Measurements from ENCODE around the gene CEL.

CEL gene

GRCh38 chr9:133103987-133104505 lies 42.3 kb downstream of the CEL start:
- in situ Hi-C loops (cut with MboI; ENCODE audit: low sequenced_read_pairs, unreplicated experiment): no loop called here
- no peak for TF ChIP-seq CTCF (IDR thresholded peaks at IDR 0.05; ENCODE audit: borderline replicate concordance, control extremely low read depth, extremely low read depth, insufficient read depth, missing control alignments)
- no peak for DNase-seq (ENCODE audit: low spot score)

- no peak for DNase-seq (ENCODE audit: low spot score)
- in situ Hi-C loops (cut with MboI; ENCODE audit: low sequenced_read_pairs, unreplicated experiment): no loop called here
- no peak for TF ChIP-seq CTCF (IDR thresholded peaks at IDR 0.05; ENCODE audit: borderline replicate concordance, control extremely low read depth, extremely low read depth, insufficient read depth, missing control alignments)
These were observed 43.1 kb downstream of the CEL start for GRCh38 chr9:133104718-133105460.

GRCh38 chr9:133105461-133105770 lies 43.6 kb downstream of the CEL start:
- no peak for TF ChIP-seq CTCF (IDR thresholded peaks at IDR 0.05; ENCODE audit: borderline replicate concordance, control extremely low read depth, extremely low read depth, insufficient read depth, missing control alignments)
- in situ Hi-C loops (cut with MboI; ENCODE audit: low sequenced_read_pairs, unreplicated experiment): no loop called here
- DNase-seq (ENCODE audit: low spot score): no peak

- no peak for DNase-seq (ENCODE audit: low spot score)
- no peak for TF ChIP-seq CTCF (IDR thresholded peaks at IDR 0.05; ENCODE audit: borderline replicate concordance, control extremely low read depth, extremely low read depth, insufficient read depth, missing control alignments)
- in situ Hi-C loops (cut with MboI; ENCODE audit: low sequenced_read_pairs, unreplicated experiment): no loop called here
These were observed 44.9 kb downstream of the CEL start for GRCh38 chr9:133106511-133107244.

GRCh38 chr9:133107245-133107722 lies 45.5 kb downstream of the CEL start:
- in situ Hi-C loops (cut with MboI; ENCODE audit: low sequenced_read_pairs, unreplicated experiment): no loop called here
- no peak for DNase-seq (ENCODE audit: low spot score)
- no peak for TF ChIP-seq CTCF (IDR thresholded peaks at IDR 0.05; ENCODE audit: borderline replicate concordance, control extremely low read depth, extremely low read depth, insufficient read depth, missing control alignments)

- TF ChIP-seq CTCF (IDR thresholded peaks at IDR 0.05; ENCODE audit: borderline replicate concordance, control extremely low read depth, extremely low read depth, insufficient read depth, missing control alignments): no peak
- in situ Hi-C loops (cut with MboI; ENCODE audit: low sequenced_read_pairs, unreplicated experiment): no loop called here
- no peak for DNase-seq (ENCODE audit: low spot score)
These were observed 46.4 kb downstream of the CEL start for GRCh38 chr9:133107961-133108793.
